SW 1271 (cell line): ENCODE measurements around the gene TRMT13.
"Not testable (repeated sequence)": the region's sequence is repeated elsewhere in the genome, so short reads cannot be mapped to it uniquely, and the experiment has no call there.

Experiments
- DNase-seq, 2 experiments: peaks; one replicate each; lab custom pipeline; 2025; lab: John Stamatoyannopoulos, UW

TRMT13 gene

DNA sequence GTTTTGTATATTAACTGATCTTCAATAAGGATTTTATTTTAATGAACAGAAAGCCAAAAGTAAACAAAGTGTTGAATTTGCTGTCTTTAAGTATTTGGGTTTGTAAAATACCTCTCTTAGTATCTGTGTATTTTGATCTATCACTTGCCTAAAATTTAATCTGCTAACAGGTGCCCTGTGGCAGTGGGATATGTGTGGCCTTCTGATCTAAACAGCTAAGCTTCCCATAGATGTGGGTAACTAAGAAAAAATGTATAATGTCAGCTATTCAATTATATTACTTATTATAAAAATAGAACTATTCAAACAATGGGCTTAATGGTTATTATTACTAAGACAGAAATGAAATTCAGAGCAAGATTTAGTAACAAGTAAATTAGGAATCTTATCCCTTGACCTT is 29.9 kb downstream of the TRMT13 start:
- DNase-seq: no peak

DNA sequence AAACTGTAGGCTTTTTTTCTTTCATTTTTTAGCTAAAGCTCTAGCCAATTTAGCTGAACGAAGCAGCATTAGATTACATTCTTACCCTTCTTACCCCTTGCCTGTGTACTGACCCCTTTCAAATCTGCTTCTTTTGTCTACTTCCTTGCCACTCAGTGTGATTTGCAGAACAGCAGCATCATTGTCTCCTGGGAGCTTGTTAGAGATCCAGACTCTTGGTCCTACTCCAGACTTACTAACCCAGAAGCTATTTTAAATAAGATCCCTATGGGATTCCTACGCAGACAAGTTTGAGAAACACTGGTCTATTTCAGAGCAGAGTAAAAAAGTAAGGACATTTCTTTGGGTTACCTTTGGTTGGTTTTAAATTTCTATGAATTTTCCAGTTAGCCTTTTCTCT is 31.3 kb downstream of the TRMT13 start:
- DNase-seq: no peak

GRCh38 chr1:100164702-100165101 is 31.7 kb downstream of the TRMT13 start:
- no peak for DNase-seq

- DNase-seq: no peak
These were observed 35.1 kb downstream of the TRMT13 start for GRCh38 chr1:100168051-100168450.

DNA sequence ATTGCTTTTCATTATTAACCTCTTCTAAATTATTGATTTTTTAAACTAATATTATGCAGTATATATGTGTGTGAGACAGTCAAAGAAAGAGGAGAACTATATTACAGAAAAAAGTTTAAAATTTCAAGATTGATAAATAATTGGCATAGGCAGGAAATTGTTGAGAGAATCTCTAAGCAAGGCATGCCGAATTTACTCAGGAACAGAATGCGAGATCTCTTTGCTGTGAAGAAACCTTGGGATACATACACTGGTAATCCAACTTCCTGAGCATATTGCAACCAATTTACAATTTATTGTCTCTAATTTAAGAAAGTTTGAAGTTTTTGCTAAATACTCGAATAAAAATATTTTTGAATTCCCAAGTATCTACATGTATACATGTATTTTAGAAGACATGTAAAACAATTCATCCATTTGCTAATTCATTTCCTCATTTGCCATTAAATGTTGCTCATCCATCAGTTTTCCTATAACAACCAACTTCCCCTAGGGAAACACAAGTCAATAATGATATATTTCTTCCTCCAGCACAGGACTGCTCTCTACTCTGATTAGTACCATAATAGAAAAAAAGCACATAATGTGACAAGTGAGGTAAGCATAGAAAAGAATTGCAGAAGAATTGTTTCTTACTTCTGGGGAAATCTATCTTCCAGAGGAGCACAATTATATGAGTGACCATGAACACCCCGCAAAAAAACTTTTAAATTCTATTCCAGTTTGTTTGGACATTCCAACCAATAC is 44.5 kb downstream of the TRMT13 start:
- DNase-seq: no peak

- DNase-seq: no peak
These were observed 45.1 kb downstream of the TRMT13 start, which contains the start of gene LRRC39 for GRCh38 chr1:100178091-100178490. Gene LRRC39, minus strand, starts transcription at chr1:100178256. Its CDS starts 9,740 bp downstream, at chr1:100168516.

GRCh38 chr1:100183370-100183769 is 50.4 kb downstream of the TRMT13 start:
- no peak for DNase-seq

GRCh38 chr1:100184536-100184935 is 51.6 kb downstream of the TRMT13 start:
- DNase-seq: no peak

DNA sequence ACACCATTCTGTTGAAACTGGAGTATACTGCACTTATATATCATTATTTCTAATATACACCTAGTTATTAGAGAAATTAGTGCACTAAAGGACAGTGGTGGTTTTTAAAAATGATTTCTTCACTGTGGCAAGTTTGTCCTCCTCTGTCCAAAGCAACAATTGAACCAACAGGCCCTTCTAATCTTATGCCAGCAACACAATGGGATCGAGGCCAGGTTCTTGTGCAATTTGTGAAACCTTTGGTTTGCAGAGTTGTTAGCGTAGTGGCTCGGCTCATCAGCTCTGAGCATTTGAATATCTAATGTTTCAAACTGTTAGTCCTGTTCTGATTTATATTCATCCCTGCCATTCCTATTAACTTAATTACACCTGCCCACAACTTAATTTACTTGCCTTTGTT is 54.9 kb downstream of the TRMT13 start:
- no peak for DNase-seq

DNA sequence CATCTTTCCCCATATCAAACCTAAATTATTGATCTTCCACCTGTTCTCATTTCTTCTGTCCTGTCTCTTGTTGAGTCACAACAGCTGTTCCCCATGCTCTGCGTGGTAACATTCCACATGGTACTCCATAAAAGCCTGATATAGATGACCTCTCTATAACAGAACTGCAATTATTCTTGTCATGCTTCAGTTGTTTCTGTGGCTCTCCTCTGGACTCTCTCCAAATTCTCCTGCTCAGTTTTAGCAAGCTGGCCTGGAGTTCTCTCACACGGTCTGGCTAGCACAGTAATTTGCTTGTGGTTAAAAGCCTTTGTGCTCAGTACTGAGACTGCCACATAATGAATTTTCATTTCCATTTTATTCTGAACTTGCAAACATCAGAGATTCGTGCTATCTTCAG is 55.7 kb downstream of the TRMT13 start:
- no peak for DNase-seq

- no peak for DNase-seq
These were observed 65.6 kb downstream of the TRMT13 start for GRCh38 chr1:100198596-100198995.

- not testable (repeated sequence) for DNase-seq
These were observed 67.1 kb downstream of the TRMT13 start for GRCh38 chr1:100200060-100200459.
